Heart left ventricle (tissue), 13 donors: ENCODE measurements around the gene ATCAY.
"Not testable (repeated sequence)": the region's sequence is repeated elsewhere in the genome, so short reads cannot be mapped to it uniquely, and the experiment has no call there.

Experiments
- POLR2A ChIP-seq, 2 donors: fragments of 450-650 bp; IDR thresholded peaks; one replicate each; pipeline ENCODE4 v1.6.1; 2017; ENCODE audit warnings: antibody characterized with exemption in 2 of 2, mild to moderate bottlenecking in 2 of 2, moderate library complexity in 2 of 2
- TF ChIP-seq, protein P1 (sequence below), 12 donors: fragments of 200-600 bp; sonication (generic) in 4 of 12; IDR thresholded peaks; one replicate each; pipeline versions ENCODE4 v1.5.0 to v1.8.0; 2018 to 2022; ENCODE audit warnings: antibody characterized with exemption in 12 of 12, mild to moderate bottlenecking in 5 of 12
- donor health status: ischemic (EF 13 %, LVEDD 7.1; RV severe dilation, severe dysfunction).
- donor health status: DM: no; HTN: yes; CAD: no.
- donor health status: DM: no; HTN: no; CAD: no.
- donor health status: ischemic (EF 25% LVEDD 6.9; RV normal size, moderate dysfunction).
- donor health status: ischemic (EF 25% LVEDD 5.7; RV mildly dilated, moderate dysfunction).
- donor health status: ischemic (EF 35%, LVEDD 5.7; RV mildly dilated, moderate dysfunction).
- donor health status: nonischemic (EF 11% LVEDD 7.7; RV severe dilation, severe dysfunction).
- donor health status: DM: yes; HTN: yes; CAD: no.
- donor health status: PGD.
- donor health status: ischemic (EF 29% LVEDD 5.4; RV normal size, mild dysfunction).
- donor health status: nonischemic (EF 23%, LVEDD 6.1; RV moderate dilation, normal function).

DNA sequence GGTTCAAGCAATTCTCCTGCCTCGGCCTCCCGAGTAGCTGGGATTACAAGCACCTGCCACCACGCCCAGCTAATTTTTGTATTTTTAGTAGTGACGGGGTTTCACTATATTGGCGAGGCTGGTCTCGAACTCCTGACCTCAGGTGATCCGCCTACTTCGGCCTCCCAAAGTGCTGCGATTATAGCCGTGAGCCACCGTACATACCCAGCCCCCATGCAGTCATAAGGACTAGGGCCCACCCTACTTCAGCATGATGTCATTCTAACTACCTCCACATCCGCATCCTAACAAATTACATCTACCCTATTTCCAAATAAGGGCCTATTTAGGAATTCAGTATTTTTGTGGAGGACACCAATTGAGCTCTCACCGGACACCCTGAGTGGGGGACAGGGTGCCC is 74.8 kb downstream of the ATCAY start:
- TF ChIP-seq, protein P1, sequence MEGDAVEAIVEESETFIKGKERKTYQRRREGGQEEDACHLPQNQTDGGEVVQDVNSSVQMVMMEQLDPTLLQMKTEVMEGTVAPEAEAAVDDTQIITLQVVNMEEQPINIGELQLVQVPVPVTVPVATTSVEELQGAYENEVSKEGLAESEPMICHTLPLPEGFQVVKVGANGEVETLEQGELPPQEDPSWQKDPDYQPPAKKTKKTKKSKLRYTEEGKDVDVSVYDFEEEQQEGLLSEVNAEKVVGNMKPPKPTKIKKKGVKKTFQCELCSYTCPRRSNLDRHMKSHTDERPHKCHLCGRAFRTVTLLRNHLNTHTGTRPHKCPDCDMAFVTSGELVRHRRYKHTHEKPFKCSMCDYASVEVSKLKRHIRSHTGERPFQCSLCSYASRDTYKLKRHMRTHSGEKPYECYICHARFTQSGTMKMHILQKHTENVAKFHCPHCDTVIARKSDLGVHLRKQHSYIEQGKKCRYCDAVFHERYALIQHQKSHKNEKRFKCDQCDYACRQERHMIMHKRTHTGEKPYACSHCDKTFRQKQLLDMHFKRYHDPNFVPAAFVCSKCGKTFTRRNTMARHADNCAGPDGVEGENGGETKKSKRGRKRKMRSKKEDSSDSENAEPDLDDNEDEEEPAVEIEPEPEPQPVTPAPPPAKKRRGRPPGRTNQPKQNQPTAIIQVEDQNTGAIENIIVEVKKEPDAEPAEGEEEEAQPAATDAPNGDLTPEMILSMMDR (IDR thresholded peaks at IDR 0.05), result not testable (repeated sequence)
- TF ChIP-seq POLR2A (IDR thresholded peaks at IDR 0.05), result not testable (repeated sequence)
